CD4-positive, alpha-beta T cell treated with Interleukin-10 for 1 hour (primary cell): ENCODE measurements around the gene WDR89.
"Not testable (repeated sequence)": the region's sequence is repeated elsewhere in the genome, so short reads cannot be mapped to it uniquely, and the experiment has no call there.

Experiments used
- DNase-seq: peaks from one replicate; pipeline ENCODE4 v3.0.0-alpha.2; 2020

WDR89 gene

GRCh38 chr14:63650256-63650952 is 8.7 kb upstream of the WDR89 start:
- DNase-seq = peak; percentile 74

DNA sequence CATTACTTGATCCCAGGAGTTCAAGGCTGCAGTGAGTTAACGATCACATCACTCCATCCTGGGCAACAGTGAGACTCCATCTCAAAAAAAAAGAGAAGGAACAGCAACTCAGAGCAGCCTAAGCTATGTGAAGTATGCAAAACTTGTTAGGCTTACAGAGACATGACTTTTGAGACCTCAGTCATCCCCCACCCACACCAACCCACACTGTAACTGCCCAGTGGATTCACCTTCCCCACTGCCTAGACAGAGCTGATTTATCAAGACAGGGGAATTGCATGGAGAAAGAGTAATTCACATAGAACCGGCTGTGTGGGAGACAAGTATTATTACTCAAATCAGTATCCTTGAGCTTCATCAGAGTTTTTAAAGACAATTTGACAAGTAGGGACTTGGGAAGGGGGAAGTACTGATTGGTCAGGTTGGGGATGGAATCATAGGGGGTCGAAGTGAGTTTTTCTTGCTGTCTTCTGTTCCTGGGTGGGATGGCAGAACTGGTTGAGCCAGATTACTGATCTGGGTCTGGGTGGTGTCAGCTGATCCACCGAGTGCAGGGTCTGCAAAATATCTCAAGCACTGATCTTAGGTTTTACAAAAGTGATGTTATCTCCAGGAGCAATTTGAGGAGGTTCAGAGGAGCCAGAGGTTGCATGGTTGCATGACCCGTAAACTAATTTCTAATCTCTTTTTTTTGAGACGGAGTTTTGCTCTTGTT is 6.2 kb upstream of the WDR89 start:
- DNase-seq = no peak

- DNase-seq = no peak
Measured at GRCh38 chr14:63644741-63645140, 3.1 kb upstream of the WDR89 start.

DNA sequence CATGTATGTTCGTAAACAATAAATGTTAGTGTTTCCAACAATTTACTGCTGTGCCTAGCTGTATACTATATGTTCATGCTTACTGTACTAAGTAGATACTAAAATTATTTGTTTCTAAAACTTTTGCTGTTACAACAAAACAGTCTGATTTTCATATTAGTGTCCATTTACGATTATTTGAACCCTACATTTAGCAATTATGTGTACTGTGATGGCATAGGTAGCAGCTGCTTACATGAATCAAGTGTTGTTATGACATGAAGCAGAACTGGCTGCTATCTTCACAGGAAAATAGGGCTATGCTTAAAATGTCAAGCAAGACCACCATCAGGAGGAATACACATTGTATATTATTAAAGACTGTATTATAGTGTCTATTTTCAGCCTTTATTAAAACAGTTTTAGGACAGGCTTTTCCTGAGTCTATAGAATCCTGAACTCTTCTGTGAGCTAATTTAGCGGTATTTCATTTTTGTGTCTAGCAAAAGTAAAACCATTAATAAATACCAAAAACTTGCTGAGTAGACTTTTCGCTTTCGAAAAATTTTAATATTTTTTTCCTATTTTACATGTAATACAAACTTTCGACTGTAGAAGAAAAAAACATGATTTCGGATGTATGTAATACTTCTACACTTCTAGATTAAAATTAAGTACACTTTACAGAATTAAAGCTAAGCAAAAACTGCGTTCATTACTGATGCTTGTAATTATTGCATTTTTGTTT is 1.1 kb upstream of the WDR89 start:
- DNase-seq = no peak

GRCh38 chr14:63642229-63642611 is 549 bp upstream of the WDR89 start:
- peak; percentile 95 for DNase-seq

DNA sequence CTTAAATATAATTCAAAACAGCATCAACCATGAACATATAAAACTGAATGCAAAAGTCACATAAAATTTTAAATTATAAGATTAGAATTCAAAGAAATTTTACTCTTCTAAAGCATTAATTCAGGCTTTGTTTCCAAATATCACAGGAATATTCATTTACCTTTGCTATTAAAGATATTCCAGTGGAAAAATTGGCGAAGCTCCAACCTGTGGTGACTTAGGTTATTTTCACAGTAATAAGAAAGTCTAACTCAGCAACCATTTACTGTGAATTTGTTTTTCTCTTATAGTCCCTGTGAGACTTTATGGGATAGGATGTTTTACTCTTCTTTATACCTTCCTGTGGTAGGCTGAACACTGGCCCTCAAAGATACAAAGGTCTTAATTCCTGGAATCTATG is 3.2 kb downstream of the WDR89 start:
- DNase-seq = no peak

GRCh38 chr14:63636094-63636635 is 5.5 kb downstream of the WDR89 start:
- DNase-seq = not testable (repeated sequence)

GRCh38 chr14:63633801-63634200 is 7.9 kb downstream of the WDR89 start:
- DNase-seq = no peak

- DNase-seq = peak; percentile 65
Measured at GRCh38 chr14:63632932-63633514, 8.6 kb downstream of the WDR89 start.

GRCh38 chr14:63624701-63625100 is 17.0 kb downstream of the WDR89 start:
- no peak for DNase-seq

- no peak for DNase-seq
Measured at GRCh38 chr14:63624203-63624602, 17.5 kb downstream of the WDR89 start.

DNA sequence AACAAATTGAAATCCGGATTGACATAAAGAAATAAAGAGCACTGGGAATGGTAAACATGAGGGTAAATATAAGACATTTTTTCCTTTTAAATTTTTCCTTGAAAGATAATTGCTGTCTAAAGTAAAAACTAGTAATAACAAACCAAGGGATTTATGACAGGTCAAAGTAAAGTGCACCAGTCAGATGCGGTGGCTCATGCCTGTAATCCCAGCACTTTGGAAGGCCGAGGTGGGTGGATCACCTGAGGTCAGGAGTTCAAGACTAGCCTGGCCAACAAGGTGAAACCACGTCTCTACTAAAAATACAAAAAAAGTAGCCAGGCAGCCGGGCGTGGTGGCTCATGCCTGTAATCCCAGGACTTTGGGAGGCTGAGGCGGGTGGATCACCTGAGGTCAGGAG is 19.7 kb downstream of the WDR89 start:
- not testable (repeated sequence) for DNase-seq

DNA sequence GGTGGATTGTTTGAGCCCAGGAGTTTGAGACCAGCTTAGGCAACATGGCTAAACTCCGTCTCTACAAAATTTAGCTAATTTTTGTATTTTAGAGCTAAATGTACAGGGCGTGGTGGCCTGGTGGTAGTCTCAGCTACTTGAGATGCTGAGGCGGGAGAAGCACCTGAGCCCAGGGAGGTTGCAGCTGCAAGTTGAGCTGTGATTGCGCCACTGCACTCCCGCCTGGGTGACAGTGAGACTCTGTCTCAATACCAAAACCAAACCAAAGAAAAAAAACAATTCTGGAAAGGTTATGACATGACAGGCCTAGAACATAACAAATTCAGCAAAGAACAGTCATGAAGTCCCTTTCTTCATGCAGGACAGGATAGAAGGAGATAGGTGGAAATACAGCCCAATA is 25.7 kb downstream of the WDR89 start:
- DNase-seq = no peak

- no peak for DNase-seq
Measured at GRCh38 chr14:63614679-63615363, 26.9 kb downstream of the WDR89 start.

- DNase-seq = no peak
Measured at GRCh38 chr14:63611078-63611477, 30.6 kb downstream of the WDR89 start.

GRCh38 chr14:63605041-63605532 is 36.6 kb downstream of the WDR89 start:
- no peak for DNase-seq

DNA sequence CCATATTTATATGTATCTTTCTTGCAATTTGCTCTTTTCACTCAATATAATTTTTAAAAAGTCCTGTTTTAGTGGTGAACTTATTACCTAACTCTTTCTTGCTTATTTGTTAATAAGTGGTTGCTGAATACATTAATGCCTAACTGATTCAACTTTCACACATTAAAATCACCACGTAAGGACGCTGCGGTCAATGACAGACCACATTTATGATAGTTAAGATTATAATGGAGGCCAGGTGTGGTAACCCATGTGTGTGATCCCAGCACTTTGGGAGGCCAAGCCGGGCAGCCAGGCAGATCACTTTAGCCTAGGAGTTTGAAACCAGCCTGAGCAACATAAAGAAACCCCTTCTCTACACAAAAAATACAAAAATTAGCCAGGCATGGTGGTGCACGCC is 37.0 kb downstream of the WDR89 start:
- no peak for DNase-seq

- no peak for DNase-seq
Measured at GRCh38 chr14:63603749-63604277, 37.9 kb downstream of the WDR89 start.

- no peak for DNase-seq
Measured at GRCh38 chr14:63598807-63599206, 42.9 kb downstream of the WDR89 start.

DNA sequence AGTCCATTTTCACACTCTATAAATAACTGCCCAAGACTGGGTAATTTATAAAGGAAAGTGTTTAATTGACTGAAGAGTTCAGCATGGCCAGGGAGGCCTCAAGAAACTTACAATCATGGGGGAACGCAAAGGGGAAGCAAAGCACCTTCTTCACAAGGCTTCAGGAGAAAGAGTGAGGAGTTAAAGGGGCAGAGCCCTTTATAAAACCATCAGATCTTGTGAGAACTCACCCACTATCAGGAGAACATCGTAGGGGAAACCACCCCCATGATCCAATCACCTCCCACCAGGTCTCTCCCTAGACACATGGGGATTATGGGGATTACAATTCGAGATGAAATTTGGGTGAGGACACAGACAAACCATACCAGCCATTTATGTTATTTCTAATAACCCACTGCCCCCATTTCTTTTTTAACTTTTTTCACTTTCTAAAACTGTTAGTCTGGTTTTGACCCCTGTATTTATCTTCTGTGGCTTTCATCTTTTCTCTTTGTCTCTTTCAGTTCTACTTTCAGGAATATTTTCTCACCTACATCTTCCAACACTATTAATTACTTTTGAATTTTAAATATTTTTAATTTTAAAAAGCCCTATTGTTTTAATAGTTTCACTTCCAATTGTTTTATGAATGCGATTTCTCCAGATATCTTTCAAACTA is 44.5 kb downstream of the WDR89 start:
- DNase-seq = no peak
